ENCODE measurements around the gene KAZN. TPM values are rescaled to one million over a fixed set of nuclear protein-coding genes. Genes with fewer than 3 reads are reported as not detected.
A peak's percentile ranks its signal among the peaks of the same experiment; 100 is the strongest.

Gene KAZN
- total and polyA plus RNA-seq, 8 donors = 11.1 to 37.5 (median 30.2) TPM

DNA sequence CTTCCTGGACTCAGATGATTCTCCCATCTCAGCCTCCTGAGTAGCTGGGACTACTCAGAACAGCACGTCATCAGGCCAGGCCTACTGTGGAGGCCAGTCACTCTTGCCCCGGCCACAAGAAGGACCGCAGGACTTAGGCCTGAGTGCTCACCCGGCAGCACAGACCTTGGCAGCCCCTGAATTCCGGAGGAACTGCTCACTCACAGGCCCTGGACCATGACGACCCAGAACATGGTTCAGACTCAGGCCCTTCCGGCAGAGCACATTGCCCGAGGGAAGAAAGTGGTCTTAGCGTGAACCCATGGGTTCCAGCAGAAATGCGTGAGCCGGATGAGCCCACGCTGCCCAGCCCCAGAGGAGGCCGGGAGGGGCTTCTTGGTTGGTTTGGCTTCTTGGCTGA, 377.8 kb downstream of the KAZN start:
- Histone ChIP-seq H3K27me3 (no peaks in the 10 kb centered on the region), H3K9me3 (peaks cover 0 to 6% of the 10 kb centered on the region in 2 donors), H3K36me3 (no peaks in the 10 kb centered on the region), H3K4me1 (peaks cover 0 to 5% of the 10 kb centered on the region in 2 donors), H3K4me3 (no peak overlapping the region), H3K27ac (no peak overlapping the region)
- intact Hi-C loops (cut with DNase I) = no loop called here
- TF ChIP-seq, protein P1, sequence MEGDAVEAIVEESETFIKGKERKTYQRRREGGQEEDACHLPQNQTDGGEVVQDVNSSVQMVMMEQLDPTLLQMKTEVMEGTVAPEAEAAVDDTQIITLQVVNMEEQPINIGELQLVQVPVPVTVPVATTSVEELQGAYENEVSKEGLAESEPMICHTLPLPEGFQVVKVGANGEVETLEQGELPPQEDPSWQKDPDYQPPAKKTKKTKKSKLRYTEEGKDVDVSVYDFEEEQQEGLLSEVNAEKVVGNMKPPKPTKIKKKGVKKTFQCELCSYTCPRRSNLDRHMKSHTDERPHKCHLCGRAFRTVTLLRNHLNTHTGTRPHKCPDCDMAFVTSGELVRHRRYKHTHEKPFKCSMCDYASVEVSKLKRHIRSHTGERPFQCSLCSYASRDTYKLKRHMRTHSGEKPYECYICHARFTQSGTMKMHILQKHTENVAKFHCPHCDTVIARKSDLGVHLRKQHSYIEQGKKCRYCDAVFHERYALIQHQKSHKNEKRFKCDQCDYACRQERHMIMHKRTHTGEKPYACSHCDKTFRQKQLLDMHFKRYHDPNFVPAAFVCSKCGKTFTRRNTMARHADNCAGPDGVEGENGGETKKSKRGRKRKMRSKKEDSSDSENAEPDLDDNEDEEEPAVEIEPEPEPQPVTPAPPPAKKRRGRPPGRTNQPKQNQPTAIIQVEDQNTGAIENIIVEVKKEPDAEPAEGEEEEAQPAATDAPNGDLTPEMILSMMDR (IDR thresholded peaks at IDR 0.05) = no peak
- ATAC-seq = no peak
- peak in 1 of 4 donors; percentile 36 for DNase-seq

DNA sequence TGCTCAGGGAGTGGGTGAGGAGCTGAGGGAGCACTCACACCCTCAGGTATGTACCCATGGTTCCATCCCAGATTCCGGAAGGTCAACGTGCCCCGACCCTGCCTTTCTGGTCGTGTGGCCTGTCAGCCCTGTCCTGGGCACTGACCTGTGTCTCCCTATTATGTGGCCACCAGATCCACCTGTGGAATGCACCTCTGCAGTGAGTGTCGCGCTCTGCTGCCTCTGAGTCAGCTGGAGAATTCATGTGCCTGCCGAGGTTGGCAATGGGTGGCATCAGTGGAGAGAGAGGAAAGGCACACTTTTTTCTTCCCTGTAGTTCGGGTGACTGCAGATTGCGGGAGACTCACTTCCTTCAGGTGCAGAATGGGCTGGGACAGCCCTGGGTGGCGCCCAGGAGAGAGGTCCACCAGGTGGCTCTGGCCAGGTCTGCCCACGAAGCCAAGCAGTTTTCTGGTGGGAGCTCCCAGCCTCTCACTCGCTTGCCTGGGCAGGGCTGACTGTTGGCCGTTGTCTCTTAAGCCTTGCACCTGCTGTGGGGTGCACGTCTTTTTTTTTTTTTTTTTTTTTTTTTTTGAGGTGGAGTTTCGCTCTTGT, 378.9 kb downstream of the KAZN start:
- no peaks in the 10 kb centered on the region for H3K36me3 ChIP-seq
- intact Hi-C loops (cut with DNase I) = no loop called here
- H3K27me3 ChIP-seq = no peaks in the 10 kb centered on the region
- peak in 1 of 4 donors; percentile 55 for DNase-seq
- no peak for ATAC-seq
- H3K27ac ChIP-seq = no peak overlapping the region
- H3K4me1 ChIP-seq = no peaks in the 10 kb centered on the region
- no peak overlapping the region for H3K4me3 ChIP-seq
- peaks cover 0 to 6% of the 10 kb centered on the region in 2 donors for H3K9me3 ChIP-seq
- TF ChIP-seq, protein P1 (IDR thresholded peaks at IDR 0.05) = no peak

DNA sequence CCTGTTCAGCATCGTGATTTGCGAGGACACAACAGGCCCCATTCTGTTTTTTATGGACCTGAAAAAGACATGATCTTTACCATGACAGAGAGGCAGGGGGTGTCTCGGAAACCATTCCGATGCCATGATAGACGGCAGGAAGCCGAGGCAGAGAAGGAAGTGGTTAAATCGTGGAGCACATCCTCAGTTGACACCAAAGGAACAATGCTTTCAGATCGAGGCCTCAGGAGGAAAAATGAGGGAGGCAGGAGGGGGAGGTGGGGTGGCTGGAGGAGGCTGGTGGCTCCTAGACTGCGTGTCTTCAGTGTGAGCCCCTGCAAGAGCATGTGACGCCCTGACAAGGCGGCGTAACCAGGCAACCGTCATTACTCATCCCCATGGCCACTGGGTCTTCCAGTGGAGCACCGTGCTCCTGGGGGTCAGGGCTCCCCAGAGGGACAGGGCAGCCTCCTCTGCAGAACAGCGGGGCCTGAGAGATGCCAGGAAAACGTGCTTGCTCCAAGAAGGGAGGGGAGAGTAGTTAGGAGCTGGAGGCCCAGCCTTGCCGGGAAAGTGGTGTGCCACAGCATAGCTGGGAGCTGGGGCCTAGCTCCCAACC, 382.2 kb downstream of the KAZN start:
- Histone ChIP-seq H3K4me3 (no peak overlapping the region), H3K9me3 (no peaks in the 10 kb centered on the region), H3K4me1 (no peaks in the 10 kb centered on the region), H3K36me3 (no peaks in the 10 kb centered on the region), H3K27me3 (no peaks in the 10 kb centered on the region), H3K27ac (no peak overlapping the region)
- intact Hi-C loops (cut with DNase I) = no loop called here
- DNase-seq = peak in 2 of 4 donors; percentile 16 to 49
- no peak for ATAC-seq
- TF ChIP-seq, protein P1 (IDR thresholded peaks at IDR 0.05) = no peak

DNA sequence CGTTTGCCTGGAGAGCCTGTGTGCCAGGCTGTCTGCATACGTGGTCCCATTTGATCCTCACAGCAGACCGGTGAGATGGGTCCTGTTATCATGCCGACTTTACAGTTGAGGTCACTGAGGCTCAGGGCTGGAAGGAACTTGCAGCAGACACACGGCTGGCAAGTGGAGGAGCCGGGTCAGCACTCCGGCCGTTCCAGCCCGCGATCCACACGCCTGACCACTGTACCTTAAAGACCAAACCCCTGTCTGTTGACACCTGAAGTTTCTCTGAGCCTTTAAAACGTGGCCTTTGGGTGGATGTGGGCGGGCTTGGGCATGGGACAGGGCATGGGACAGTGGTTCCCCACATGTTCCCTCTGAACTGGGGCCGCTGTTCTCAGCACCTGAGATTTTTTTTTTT, 383.5 kb downstream of the KAZN start:
- intact Hi-C loops (cut with DNase I) = no loop called here
- Histone ChIP-seq H3K27me3 (no peaks in the 10 kb centered on the region), H3K4me3 (no peak overlapping the region), H3K4me1 (no peaks in the 10 kb centered on the region), H3K27ac (no peak overlapping the region), H3K9me3 (no peaks in the 10 kb centered on the region), H3K36me3 (no peaks in the 10 kb centered on the region)
- ATAC-seq (no peak), DNase-seq (peak in 1 of 4 donors; percentile 40)
- TF ChIP-seq, protein P1 (IDR thresholded peaks at IDR 0.05) = no peak

DNA sequence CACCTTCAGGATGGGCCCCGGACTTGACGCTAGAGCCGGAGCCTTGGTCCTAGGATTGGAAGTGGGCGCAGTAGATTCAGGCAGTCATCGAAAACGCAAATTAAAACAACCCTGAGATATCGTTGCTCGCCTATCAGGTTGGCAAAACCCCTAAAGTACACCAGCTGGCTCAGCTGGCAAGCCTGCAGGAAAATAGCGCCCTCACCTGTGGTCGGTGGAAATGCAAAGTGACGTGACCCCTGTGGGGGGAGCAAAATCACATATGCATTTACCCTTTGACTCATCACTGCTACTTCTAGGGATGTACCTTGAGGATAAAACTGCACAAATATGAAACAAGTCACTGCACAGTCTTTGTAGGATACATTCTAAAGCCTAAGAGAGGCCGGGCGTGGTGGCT, 384.8 kb downstream of the KAZN start:
- Histone ChIP-seq H3K27me3 (no peaks in the 10 kb centered on the region), H3K27ac (no peak overlapping the region), H3K4me3 (no peak overlapping the region), H3K36me3 (no peaks in the 10 kb centered on the region), H3K4me1 (no peaks in the 10 kb centered on the region), H3K9me3 (no peaks in the 10 kb centered on the region)
- TF ChIP-seq, protein P1 (IDR thresholded peaks at IDR 0.05) = no peak
- ATAC-seq (no peak), DNase-seq (no peak)
- intact Hi-C loops (cut with DNase I) = no loop called here

All from left lung (tissue), 10 donors.